ENCODE results near the gene USP11.
"Not testable (repeated sequence)": the region's sequence is repeated elsewhere in the genome, so short reads cannot be mapped to it uniquely, and the experiment has no call there.

USP11 gene

GRCh38 chrX:47239199-47239598 is 6.4 kb downstream of the USP11 start:
- DNase-seq = no peak
- TF ChIP-seq POLR2A (IDR thresholded peaks at IDR 0.05; ENCODE audit: low read length) (no peak), GATA1 (IDR thresholded peaks at IDR 0.05; ENCODE audit: low read depth, low read length) (no peak)

GRCh38 chrX:47239898-47240545 is 7.2 kb downstream of the USP11 start:
- TF ChIP-seq GATA1 (IDR thresholded peaks at IDR 0.05; ENCODE audit: low read depth, low read length) = no peak
- no peak for TF ChIP-seq POLR2A (IDR thresholded peaks at IDR 0.05; ENCODE audit: low read length)
- DNase-seq = no peak

DNA sequence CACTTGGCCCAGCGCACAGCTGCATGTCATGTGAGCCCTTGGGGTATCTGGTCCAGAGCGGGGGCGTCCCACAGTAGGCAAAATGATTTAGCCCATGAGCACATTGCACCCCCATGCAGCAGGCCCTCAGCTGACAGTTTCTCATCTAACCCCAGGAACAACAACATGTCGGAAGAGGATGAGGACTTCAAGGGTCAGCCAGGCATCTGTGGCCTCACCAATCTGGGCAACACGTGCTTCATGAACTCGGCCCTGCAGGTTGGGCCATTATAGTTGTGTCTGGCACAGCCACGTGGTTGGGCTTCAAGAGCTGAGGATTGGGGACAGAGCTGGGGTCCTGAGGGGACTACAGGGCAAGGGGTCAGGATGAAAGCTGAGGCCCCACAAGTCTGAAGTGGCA is 7.8 kb downstream of the USP11 start:
- TF ChIP-seq POLR2A (IDR thresholded peaks at IDR 0.05; ENCODE audit: low read length) = no peak
- TF ChIP-seq GATA1 (IDR thresholded peaks at IDR 0.05; ENCODE audit: low read depth, low read length) = no peak
- DNase-seq = no peak

DNA sequence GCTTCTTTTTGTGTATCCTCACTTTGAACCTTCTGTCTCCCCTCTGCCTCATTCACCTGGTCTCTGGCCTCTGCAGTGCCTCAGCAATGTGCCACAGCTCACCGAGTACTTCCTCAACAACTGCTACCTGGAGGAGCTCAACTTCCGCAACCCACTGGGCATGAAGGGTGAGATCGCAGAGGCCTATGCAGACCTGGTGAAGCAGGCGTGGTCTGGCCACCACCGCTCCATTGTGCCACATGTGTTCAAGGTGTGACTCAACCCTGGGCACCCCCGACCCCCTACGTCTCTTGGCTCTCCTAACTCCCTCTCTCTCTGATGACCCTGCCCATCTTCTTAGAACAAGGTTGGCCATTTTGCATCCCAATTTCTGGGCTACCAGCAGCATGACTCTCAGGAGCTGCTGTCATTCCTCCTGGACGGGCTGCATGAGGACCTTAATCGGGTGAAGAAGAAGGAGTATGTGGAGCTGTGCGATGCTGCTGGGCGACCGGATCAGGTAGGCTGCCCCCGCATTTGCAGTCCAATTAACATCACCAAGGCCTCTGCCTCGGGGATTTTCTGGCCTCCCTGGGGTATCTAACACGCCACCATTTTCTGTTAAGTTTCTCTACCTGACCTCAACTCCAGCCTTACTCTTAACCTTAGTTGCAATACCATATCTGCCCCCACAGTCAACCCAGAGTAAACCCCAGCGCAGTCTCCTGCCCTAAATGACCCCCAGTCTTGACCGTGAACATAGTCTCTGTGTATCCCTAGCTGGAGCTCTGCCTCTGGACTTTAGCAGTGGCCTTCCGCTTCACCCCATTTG is 8.6 kb downstream of the USP11 start:
- no peak for DNase-seq
- TF ChIP-seq GATA1 (IDR thresholded peaks at IDR 0.05; ENCODE audit: low read depth, low read length) (no peak), POLR2A (IDR thresholded peaks at IDR 0.05; ENCODE audit: low read length) (no peak)

DNA sequence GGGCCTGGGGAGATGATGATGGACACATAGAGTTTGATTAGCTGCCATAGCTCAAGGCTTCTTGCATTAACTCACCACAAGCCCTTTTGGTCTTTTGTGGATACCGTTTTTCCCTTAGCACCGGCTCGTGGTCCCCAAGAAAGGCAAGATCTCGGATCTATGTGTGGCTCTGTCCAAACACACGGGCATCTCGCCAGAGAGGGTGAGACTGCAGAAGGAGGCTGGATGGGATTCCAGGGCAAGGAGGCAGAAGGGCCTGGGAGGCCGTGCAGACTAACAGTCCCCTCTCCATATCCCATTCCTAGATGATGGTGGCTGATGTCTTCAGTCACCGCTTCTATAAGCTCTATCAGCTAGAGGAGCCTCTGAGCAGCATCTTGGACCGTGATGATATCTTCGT is 9.5 kb downstream of the USP11 start:
- TF ChIP-seq POLR2A (IDR thresholded peaks at IDR 0.05; ENCODE audit: low read length) (no peak), GATA1 (IDR thresholded peaks at IDR 0.05; ENCODE audit: low read depth, low read length) (no peak)
- DNase-seq = no peak

DNA sequence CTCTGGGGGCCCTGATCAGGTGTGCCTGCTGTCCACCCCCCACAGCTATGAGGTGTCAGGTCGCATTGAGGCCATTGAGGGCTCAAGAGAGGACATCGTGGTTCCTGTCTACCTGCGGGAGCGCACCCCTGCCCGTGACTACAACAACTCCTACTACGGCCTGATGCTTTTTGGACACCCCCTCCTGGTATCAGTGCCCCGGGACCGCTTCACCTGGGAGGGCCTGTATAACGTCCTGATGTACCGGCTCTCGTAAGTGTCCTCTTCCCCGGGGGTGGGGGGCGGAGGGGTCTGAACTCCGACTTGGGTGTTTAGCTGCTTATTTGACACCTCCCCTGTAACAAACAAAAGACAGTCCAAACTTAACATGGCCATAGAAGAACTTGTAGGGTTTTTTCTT is 10.5 kb downstream of the USP11 start:
- DNase-seq = no peak
- no peak for TF ChIP-seq GATA1 (IDR thresholded peaks at IDR 0.05; ENCODE audit: low read depth, low read length)
- no peak for TF ChIP-seq POLR2A (IDR thresholded peaks at IDR 0.05; ENCODE audit: low read length)

DNA sequence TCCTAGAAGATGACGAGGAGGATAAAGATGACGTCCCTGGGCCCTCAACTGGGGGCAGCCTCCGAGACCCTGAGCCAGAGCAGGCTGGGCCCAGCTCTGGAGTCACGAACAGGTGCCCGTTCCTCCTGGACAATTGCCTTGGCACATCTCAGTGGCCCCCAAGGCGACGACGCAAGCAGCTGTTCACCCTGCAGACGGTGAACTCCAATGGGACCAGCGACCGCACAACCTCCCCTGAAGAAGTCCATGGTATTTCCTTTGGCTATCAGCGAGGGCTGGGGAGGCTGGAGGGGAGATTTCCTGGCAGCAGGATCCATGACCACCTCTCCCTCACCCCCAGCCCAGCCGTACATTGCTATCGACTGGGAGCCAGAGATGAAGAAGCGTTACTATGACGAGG is 11.9 kb downstream of the USP11 start:
- TF ChIP-seq POLR2A (IDR thresholded peaks at IDR 0.05; ENCODE audit: low read length) (no peak), GATA1 (IDR thresholded peaks at IDR 0.05; ENCODE audit: low read depth, low read length) (no peak)

GRCh38 chrX:47245156-47245555 is 12.3 kb downstream of the USP11 start:
- DNase-seq = no peak
- TF ChIP-seq POLR2A (IDR thresholded peaks at IDR 0.05; ENCODE audit: low read length) = no peak
- TF ChIP-seq GATA1 (IDR thresholded peaks at IDR 0.05; ENCODE audit: low read depth, low read length) = no peak

More for the DNA sequence above, 11.9 kb downstream of the USP11 start:
- no peak for DNase-seq

GRCh38 chrX:47247206-47247998 is 14.6 kb downstream of the USP11 start:
- no peak for TF ChIP-seq GATA1 (IDR thresholded peaks at IDR 0.05; ENCODE audit: low read depth, low read length)
- TF ChIP-seq POLR2A (IDR thresholded peaks at IDR 0.05; ENCODE audit: low read length) = no peak
- no peak for DNase-seq

DNA sequence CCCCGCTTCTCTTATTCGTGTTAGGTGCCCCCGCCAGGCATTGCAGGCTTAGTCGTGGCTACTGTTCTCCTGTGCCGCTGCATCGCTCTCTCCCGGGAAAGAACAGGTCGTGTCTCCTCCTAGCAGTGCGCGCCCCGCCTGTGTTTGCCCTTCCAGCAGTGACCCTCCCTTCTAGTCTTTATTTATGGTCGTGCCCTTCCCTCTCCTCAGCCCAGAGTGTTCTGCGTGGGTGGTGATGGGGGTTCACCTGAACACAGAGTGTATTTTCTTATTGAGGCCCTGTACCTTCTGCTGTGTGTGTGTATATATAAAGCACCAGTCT is 15.2 kb downstream of the USP11 start:
- no peak for TF ChIP-seq GATA1 (IDR thresholded peaks at IDR 0.05; ENCODE audit: low read depth, low read length)
- TF ChIP-seq POLR2A (IDR thresholded peaks at IDR 0.05; ENCODE audit: low read length) = no peak
- DNase-seq = no peak

DNA sequence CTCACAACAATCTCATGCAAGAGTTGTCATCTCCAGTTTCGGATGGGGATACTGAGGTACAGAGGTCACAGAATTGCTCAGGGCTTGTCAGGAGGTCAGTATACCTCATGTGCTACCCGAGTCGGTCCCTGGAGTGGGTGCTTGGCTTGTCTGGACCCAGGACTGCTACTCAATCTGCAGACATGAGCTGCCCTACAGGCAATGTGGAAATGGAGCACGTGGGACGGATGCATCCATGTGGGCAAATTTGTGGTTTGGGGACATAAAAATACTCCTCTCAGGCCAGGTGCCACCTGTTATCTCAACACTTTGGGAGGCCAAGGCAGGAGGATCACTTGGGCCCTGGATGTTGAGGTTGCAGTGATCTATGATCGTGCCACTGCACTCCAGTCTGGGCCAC is 15.8 kb downstream of the USP11 start:
- TF ChIP-seq POLR2A (IDR thresholded peaks at IDR 0.05; ENCODE audit: low read length) (no peak), GATA1 (IDR thresholded peaks at IDR 0.05; ENCODE audit: low read depth, low read length) (no peak)
- no peak for DNase-seq

- no peak for TF ChIP-seq POLR2A (IDR thresholded peaks at IDR 0.05; ENCODE audit: low read length)
- TF ChIP-seq GATA1 (IDR thresholded peaks at IDR 0.05; ENCODE audit: low read depth, low read length) = no peak
- no peak for DNase-seq
Observed at GRCh38 chrX:47250017-47250347, 17.2 kb downstream of the USP11 start.

DNA sequence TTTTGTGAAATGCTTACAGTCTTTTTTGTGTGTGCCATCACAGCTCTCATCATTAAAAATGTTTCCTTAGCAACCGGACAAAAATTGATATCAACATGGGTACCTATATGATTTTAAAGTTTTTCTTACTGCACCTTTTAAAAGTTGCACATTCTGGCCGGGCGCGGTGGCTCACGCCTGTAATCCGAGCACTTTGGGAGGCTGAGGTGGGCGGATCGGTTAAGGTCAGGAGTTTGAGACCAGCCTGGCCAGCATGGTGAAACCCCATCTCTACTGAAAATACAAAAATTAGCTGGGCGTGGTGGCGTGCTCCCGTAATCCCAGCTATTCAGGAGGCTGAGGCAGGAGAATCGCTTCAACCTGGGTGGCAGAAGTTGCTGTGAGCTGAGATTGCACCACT is 24.8 kb downstream of the USP11 start:
- not testable (repeated sequence) for DNase-seq

DNA sequence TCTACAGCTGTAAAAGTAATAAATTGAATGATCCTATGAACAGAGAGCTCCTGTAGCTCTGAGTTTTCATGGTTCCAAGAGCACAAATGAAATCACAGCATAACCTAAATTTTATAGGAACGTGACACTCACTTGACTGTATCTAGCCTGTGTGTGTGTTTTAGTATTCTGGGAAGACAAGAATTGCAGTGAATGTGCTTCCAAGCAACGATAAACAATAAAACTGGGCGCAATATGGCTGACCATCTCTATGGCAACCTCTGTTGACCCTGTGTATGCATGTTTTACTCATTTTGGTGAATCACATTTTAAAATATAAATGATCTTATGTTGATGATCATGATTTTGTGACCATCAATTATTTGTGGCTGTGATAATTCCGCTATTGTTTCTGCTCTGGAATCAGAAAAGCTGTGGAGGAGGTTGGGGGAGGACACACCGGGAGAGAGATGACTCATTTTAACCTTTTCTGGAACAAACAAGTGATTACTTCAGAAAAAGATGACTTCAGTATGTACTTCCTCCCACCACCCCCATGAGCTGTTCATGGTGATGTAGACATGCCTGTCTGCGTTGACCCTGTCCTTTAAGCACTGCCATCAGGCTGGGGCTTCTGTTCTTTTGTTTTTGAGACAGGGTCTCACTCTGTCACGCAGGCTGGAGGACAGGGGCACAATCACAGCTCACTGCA is 31.8 kb downstream of the USP11 start:
- no peak for DNase-seq
- TF ChIP-seq POLR2A (IDR thresholded peaks at IDR 0.05; ENCODE audit: low read length) (no peak), GATA1 (IDR thresholded peaks at IDR 0.05; ENCODE audit: low read depth, low read length) (no peak)

All from erythroblast (primary cell).